GM12892 (cell line): ENCODE results near the gene BICDL2.

Experiments
- DNase-seq: peaks from one replicate; pipeline ENCODE4 v3.0.0; 2011; ENCODE audit not compliant: insufficient read length
- FAIRE-seq: peaks from 2 replicates; lab custom pipeline; 2011; peaks lifted over from hg19 to GRCh38; lab: Jason Lieb, UNC
- POLR2A ChIP-seq: IDR thresholded peaks from 2 replicates; pipeline ENCODE4 v1.6.1; 2011; ENCODE audit warnings: low read depth, low read length, control low read depth
- POLR2AphosphoS5 ChIP-seq: IDR thresholded peaks from 2 replicates; pipeline ENCODE4 v1.6.1; 2011; ENCODE audit warnings: low read depth, low read length, control low read depth
- TAF1 ChIP-seq: IDR thresholded peaks from 2 replicates; pipeline ENCODE4 v1.6.1; 2011; ENCODE audit warnings: low read depth, mild to moderate bottlenecking, control low read depth, low read length, borderline replicate concordance

Gene BICDL2

GRCh38 chr16:2981177-2981898 is 55.4 kb downstream of the BICDL2 start:
- FAIRE-seq (no peak), DNase-seq (no peak)
- TF ChIP-seq POLR2AphosphoS5: no peak
- TF ChIP-seq POLR2A: no peak
- TF ChIP-seq TAF1: no peak

GRCh38 chr16:2980227-2981176 is 56.2 kb downstream of the BICDL2 start, which contains the start of gene PKMYT1:
Gene PKMYT1 (minus strand): TSS chr16:2980446. CDS start chr16:2979657, 789 bp downstream.
- peak; percentile 47; the same call in 1 of the 2 replicates for TF ChIP-seq TAF1
- peak; percentile 89; the same call in 1 of the 2 replicates for TF ChIP-seq POLR2A
- peak; percentile 72 for TF ChIP-seq POLR2AphosphoS5
- DNase-seq: peak; percentile 100
- FAIRE-seq: peak; percentile 96

- peak; percentile 81 for FAIRE-seq
- DNase-seq: no peak
- no peak for TF ChIP-seq POLR2A
These were observed 57.0 kb downstream of the BICDL2 start for GRCh38 chr16:2979669-2980226.
